Measurements from ENCODE around the gene TMEM164.
"Not testable (repeated sequence)": the region's sequence is repeated elsewhere in the genome, so short reads cannot be mapped to it uniquely, and the experiment has no call there.

TMEM164 gene

GRCh38 chrX:110002300-110003166 is at the start of gene TMEM164:
Gene TMEM164, plus strand, starts transcription at chrX:110003114. Its CDS starts 661 bp downstream, at chrX:110003775.
- DNase-seq (ENCODE audit: low read depth) = peak; percentile 81

GRCh38 chrX:109954333-109954732 is 48.6 kb upstream of the TMEM164 start:
- DNase-seq (ENCODE audit: low read depth) = peak; percentile 63

GRCh38 chrX:109954955-109955354 is 48.0 kb upstream of the TMEM164 start:
- DNase-seq (ENCODE audit: low read depth) = peak; percentile 8

GRCh38 chrX:109958266-109958665 is 44.6 kb upstream of the TMEM164 start:
- no peak for DNase-seq (ENCODE audit: low read depth)

DNA sequence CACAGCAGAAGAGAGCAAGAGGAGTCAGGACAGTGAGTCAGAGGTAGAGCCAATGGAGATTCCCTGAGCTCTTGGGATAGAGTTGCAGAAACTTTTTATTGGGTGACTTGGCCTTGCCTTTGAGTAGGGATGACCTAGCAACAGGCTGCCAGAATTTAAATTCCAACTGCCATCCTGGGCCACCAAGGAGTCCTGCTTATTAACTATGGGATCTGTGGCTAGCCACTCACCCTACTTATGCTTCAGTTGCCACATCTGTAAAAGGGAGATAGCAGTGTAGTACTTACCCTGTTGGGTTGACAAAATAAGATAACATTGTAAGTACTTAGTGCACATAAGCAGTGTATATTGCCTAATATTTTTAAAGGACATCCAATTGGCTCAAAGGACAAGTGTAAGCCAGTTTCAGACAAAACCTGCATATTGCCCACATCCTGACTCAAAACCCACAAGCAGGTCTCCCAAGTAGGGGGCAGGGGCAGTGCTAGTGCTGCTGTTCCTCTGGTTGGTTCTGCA is 43.5 kb upstream of the TMEM164 start:
- peak; percentile 19 for DNase-seq (ENCODE audit: low read depth)

GRCh38 chrX:109964390-109964789 is 38.5 kb upstream of the TMEM164 start:
- no peak for DNase-seq (ENCODE audit: low read depth)

DNA sequence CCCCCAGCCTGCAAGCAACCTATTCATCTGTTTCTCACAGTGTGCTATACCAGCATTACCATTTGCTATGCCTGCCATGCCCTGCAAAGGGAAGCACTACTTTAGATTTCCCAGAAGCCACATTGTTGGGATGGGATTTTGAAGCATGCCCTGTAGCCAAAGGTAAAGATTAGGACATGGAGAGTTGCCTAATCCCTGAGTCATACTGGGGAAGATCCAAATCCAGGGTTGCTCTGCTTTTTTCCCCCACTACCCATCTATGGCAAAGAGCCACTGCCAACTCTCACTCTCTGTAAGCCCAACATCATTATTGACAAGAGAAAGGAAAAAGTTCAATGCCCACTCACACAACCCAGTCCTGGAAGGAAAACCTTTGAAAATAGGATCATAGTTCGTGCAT is 36.7 kb upstream of the TMEM164 start:
- peak; percentile 2 for DNase-seq (ENCODE audit: low read depth)

DNA sequence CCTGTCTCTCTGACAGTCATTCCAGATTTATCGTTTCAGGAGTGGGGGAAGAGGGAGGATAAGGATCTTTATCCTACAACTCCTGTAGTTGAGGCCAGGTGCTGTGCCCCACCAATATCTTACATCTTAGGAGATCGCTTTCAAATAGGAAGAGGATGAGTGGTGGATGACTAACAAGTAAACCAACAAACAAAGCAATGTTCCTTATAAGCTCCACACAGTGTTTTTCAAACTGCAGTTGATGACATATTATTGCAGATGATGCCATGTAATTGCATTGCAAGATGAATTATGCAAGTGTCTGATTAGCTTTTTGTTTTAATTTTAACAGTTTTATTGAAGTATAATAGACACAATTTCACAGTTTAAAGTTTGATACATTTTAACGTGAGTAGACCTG is 35.8 kb upstream of the TMEM164 start:
- peak; percentile 64 for DNase-seq (ENCODE audit: low read depth)

DNA sequence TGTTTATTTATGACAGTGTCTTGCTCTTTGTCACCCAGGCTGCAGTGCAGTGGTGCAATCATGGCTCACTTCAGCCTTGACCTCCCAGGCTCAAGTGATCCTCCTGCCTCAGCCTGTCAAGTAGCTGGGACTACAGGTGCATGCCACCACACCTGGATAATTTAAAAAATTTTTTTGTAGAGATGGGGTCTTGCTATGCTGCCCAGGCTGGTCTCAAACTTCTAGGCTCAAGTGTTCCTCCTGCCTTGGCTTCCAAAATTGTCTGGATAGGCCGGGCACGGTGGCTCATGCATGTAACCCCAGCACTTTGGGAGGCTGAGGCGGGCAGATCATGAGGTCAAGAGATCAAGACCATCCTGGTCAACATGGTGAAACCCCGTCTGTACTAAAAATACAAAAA is 32.1 kb upstream of the TMEM164 start:
- DNase-seq (ENCODE audit: low read depth) = not testable (repeated sequence)

DNA sequence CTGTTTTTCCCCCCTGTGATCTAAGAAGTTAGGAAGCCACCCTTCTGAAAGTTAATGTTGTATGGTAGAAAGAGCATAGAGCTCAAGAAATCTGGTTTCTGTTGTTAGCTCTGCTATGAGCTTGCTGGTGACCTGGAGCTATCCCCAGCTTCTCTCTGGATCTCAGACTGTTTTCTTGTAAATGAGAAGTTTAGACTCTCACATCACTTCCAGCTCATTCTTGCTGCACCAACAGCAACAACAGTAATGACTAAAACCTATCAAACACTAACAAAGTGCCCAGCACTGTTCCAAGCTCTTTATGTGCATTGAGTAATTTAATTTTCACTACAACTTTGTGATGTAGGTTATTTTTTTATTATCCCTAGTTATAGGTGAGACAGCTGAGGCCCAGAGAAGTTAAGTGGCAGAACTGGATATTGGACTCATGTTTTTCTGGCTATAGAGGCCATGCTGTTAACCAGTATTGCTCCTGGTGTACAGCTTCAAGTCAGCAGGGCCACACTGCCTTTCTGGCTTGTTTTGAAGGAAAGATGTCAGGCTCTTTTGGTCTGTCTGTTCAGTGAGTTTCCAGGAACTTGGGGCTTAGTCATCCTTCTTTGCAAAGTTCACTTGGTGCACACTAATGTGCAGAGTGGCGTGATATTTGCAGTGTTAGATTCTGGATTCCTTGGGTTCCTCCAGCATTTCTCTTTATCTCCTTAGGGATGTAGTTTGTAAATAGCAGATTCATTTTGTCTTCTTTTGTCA is 27.8 kb upstream of the TMEM164 start:
- DNase-seq (ENCODE audit: low read depth) = peak; percentile 2

DNA sequence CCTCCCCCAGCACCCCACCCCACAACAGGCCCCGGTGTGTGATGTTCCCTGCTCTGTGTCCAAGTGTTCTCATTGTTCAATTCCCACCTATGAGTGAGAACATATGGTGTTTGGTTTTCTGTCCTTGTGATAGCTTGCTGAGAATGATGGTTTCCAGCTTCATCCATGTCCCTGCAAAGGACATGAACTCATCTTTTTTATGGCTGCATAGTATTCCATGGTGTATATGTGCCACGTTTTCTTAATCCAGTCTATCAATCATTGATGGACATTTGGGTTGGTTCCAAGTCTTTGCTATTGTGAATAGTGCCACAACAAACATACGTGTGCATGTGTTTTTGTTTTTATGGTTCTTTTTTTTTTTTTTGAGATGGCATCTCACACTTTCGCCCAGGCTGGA is 17.7 kb upstream of the TMEM164 start:
- not testable (repeated sequence) for DNase-seq (ENCODE audit: low read depth)

DNA sequence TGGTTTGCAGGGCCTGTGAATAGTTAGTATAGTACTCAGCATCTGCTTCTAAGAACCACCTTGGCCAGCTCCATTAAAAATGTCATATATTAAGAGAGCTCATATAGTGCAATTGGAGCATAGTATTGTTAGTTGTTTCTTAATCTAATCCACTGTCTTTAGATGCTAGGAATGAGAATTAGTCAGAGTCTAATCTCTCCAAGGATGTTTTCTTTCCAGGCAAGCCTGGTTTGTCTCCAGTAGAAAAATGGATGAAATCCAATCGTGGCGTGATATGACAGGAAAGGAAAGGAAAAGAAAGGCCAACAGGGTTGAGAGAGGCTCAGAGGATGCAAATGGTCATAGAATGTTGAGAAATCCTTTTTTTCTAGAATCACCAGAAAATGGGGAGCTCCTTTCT is 15.0 kb upstream of the TMEM164 start:
- no peak for DNase-seq (ENCODE audit: low read depth)

DNA sequence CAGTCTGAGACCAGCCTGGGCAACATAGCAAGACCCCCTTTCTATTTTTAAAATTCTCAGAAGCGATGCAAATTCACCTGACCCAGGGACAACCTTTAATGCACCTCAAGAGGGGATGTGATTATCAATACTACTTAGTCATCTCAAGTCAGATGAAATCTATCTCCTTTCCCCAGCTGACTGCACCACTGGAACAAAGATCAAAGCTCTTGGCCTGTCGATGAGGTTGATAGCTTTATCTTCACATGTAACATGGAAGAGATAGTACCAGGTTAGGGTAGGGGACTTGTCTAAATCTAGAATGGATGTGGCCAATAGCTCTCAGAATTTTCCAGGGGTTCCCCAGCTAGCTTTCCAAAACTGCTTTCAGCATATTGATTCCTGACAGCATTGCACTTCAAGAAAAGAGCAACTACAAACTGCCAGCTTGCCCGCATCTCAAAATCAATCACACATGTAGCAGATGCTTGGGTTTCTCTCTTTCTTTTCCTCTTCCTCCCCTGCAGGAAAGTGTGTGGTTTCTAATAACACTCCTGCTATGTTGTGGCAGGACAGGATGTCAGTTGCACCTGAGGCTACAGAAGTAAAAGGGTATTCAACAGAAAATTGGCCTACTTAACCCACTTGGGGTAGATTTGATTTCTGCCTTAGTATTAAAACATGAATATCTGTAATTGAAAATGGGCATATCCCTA is 12.2 kb upstream of the TMEM164 start:
- no peak for DNase-seq (ENCODE audit: low read depth)

DNA sequence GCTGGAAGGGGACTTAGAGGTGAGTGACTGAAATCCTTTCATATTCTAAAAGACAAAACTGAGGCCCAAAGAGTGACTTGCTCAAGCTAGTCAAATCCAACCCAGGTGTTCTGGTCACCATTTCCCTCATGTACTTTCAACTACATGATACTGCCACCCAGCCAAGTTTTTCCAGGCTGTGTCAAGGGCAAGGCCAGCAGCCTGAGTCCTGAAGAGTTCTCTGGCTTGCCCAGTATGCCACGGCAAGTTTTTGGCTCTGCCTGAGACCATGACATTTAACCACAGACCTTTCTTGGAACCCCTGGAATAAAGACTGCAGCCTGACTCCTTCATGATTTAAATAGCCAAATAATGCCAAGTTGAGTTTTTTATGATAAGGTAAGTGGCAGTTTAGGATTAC is 10.7 kb upstream of the TMEM164 start:
- no peak for DNase-seq (ENCODE audit: low read depth)

- no peak for DNase-seq (ENCODE audit: low read depth)
These were observed 7.8 kb upstream of the TMEM164 start for GRCh38 chrX:109995155-109995554.

DNA sequence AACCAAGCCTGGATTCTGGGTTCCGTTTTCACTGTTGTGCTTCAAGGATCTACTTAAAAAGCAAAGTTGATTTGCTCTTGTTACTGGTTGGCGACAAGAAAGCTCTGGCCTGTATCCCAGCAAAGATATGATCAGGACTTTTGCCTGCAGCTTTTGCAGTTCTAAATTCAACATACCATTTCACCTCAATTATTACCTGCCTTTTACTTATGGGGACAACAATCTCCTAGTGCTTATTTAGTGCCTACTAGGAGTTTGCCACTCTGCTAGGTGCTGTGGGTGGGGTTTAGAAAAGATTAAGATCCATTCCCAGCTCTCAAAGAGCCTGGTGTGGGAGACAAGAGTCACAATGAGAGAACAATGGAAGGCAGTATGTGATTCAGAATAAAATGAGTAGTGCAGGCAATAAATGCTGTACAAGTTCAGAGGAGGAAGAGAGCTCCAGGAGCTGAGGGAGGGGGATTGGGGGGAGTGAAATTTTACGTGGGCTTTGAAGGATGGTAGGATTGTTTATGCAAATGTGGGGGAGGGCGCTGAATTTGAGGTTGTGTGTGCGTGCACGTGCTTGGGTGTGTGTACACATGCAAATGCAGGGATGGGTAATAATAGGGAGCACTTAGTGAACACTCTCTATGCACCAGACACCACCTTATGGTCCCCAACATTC is 5.0 kb upstream of the TMEM164 start:
- DNase-seq (ENCODE audit: low read depth) = no peak

- no peak for DNase-seq (ENCODE audit: low read depth)
These were observed 2.9 kb upstream of the TMEM164 start for GRCh38 chrX:110000000-110000399.

- no peak for DNase-seq (ENCODE audit: low read depth)
These were observed 1.8 kb upstream of the TMEM164 start for GRCh38 chrX:110000847-110001713.

GRCh38 chrX:110001740-110002299 is 1.1 kb upstream of the TMEM164 start:
- no peak for DNase-seq (ENCODE audit: low read depth)
